IMR-90 (cell line): Measurements from ENCODE around the gene KLC3. TPM values are rescaled to one million over a fixed set of nuclear protein-coding genes. Genes with fewer than 3 reads are reported as not detected.

Experiments
- ATAC-seq: fragments of 200-7000 bp; cut with Tn5 transposase; 2 replicates; pipeline ENCODE4 v1.9.1; 2020; ENCODE audit warnings: low read depth, mild to moderate bottlenecking, moderate library complexity
- BruUV-seq: library from RNA; stranded (reverse); fragments of 400-500 nt; replicated peaks from 2 replicates; lab custom pipeline; 2021; lab: Mats Ljungman, UMichigan
- CTCF ChIA-PET: fragments of 300-600 bp; formaldehyde crosslinking; extraction: SDS; loops from one replicate; lab custom pipeline; 2021; ENCODE audit warnings: antibody characterized with exemption; lab: Yijun Ruan, JAX
- POLR2A ChIA-PET: fragments of 300-600 bp; sonication (Branson Sonifier 250); formaldehyde crosslinking; loops from one replicate; lab custom pipeline; 2022; ENCODE audit warnings: antibody characterized with exemption; ENCODE audit not compliant: unreplicated experiment; lab: Charles Lee
- DNase-seq: peaks from one replicate; pipeline ENCODE4 v3.0.0; 2013
- H2AFZ ChIP-seq: replicated peaks from 2 replicates; pipeline ENCODE3; 2013; ENCODE audit warnings: low read length, mild to moderate bottlenecking; ENCODE audit not compliant: poor library complexity
- H2AK5ac ChIP-seq: 2 replicates; pipeline ENCODE4 v1.6.1; 2013; ENCODE audit warnings: low read depth, low read length, inconsistent platforms
- H2AK9ac ChIP-seq: replicated peaks from 2 replicates; pipeline ENCODE3; 2013; ENCODE audit warnings: mild to moderate bottlenecking, low read depth, low read length, moderate library complexity; ENCODE audit not compliant: poor library complexity
- H2BK120ac ChIP-seq: 2 replicates; pipeline ENCODE4 v1.6.1; 2013; ENCODE audit warnings: low read depth, low read length, inconsistent platforms
- H2BK15ac ChIP-seq: 3 replicates; pipeline ENCODE4 v1.6.1; 2013; ENCODE audit warnings: low read depth, low read length, inconsistent platforms
- H2BK20ac ChIP-seq: 2 replicates; pipeline ENCODE4 v1.6.1; 2013; ENCODE audit warnings: low read depth, mild to moderate bottlenecking, inconsistent platforms, low read length, moderate library complexity
- H2BK5ac ChIP-seq: 2 replicates; pipeline ENCODE4 v1.6.1; 2013; ENCODE audit warnings: mild to moderate bottlenecking, low read depth, low read length, inconsistent platforms; ENCODE audit not compliant: poor library complexity, severe bottlenecking
- H3K14ac ChIP-seq: replicated peaks from 2 replicates; pipeline ENCODE4 v1.6.1; 2013; ENCODE audit warnings: low read depth, low read length, inconsistent platforms
- H3K18ac ChIP-seq: 2 replicates; pipeline ENCODE4 v1.6.1; 2013; ENCODE audit warnings: low read depth, low read length, control low read depth
- H3K23ac ChIP-seq: 2 replicates; pipeline ENCODE4 v1.6.1; 2013; ENCODE audit warnings: low read depth, low read length, inconsistent platforms
- H3K27ac ChIP-seq: 2 replicates; pipeline ENCODE4 v1.5.1; 2013; ENCODE audit warnings: mild to moderate bottlenecking, control low read depth, low read length; ENCODE audit not compliant: insufficient read depth
- H3K27me3 ChIP-seq: 2 replicates; pipeline ENCODE4 v1.6.1; 2013; ENCODE audit warnings: low read length; ENCODE audit not compliant: control insufficient read depth, insufficient read depth
- H3K36me3 ChIP-seq: 2 replicates; pipeline ENCODE4 v1.6.1; 2013; ENCODE audit warnings: low read length, mixed read lengths; ENCODE audit not compliant: control insufficient read depth, insufficient read depth
- H3K4ac ChIP-seq: 2 replicates; pipeline ENCODE4 v1.6.1; 2013; ENCODE audit warnings: low read depth, low read length, inconsistent platforms
- H3K4me1 ChIP-seq: 2 replicates; pipeline ENCODE4 v1.6.1; 2013; ENCODE audit warnings: low read length, mixed read lengths; ENCODE audit not compliant: control insufficient read depth, insufficient read depth
- H3K4me2 ChIP-seq: 2 replicates; pipeline ENCODE4 v1.6.1; 2013; ENCODE audit warnings: low read depth, mild to moderate bottlenecking, control low read depth, low read length, moderate library complexity
- H3K4me3 ChIP-seq: 2 replicates; pipeline ENCODE4 v1.5.1; 2013; ENCODE audit warnings: low read depth, mild to moderate bottlenecking, control low read depth, low read length, moderate library complexity; ENCODE audit not compliant: insufficient read depth
- H3K56ac ChIP-seq: 2 replicates; pipeline ENCODE4 v1.6.1; 2013; ENCODE audit warnings: low read length, inconsistent platforms; ENCODE audit not compliant: insufficient read depth; ENCODE audit errors: extremely low read depth
- H3K79me1 ChIP-seq, 2 experiments: 2 replicates each; pipeline ENCODE4 v1.6.1; 2013; ENCODE audit warnings: low read length in 2 of 2, inconsistent platforms in 1 of 2, low read depth in 1 of 2
- H3K9ac ChIP-seq: 2 replicates; pipeline ENCODE4 v1.6.1; 2013; ENCODE audit warnings: low read depth, low read length, control low read depth
- H3K9me1 ChIP-seq: 2 replicates; pipeline ENCODE4 v1.6.1; 2013; ENCODE audit warnings: low read length, inconsistent platforms; ENCODE audit not compliant: insufficient read depth
- H3K9me3 ChIP-seq: 2 replicates; pipeline ENCODE4 v1.6.1; 2013; ENCODE audit warnings: low read length; ENCODE audit not compliant: control insufficient read depth, insufficient read depth
- H4K20me1 ChIP-seq: 2 replicates; pipeline ENCODE4 v1.6.1; 2013; ENCODE audit warnings: low read length, inconsistent platforms; ENCODE audit not compliant: insufficient read depth
- H4K5ac ChIP-seq: 2 replicates; pipeline ENCODE4 v1.6.1; 2013; ENCODE audit warnings: mild to moderate bottlenecking, low read depth, low read length, control low read depth
- H4K8ac ChIP-seq, 2 experiments: 2 replicates each; pipeline ENCODE4 v1.6.1; 2013; ENCODE audit warnings: low read depth in 2 of 2, low read length in 2 of 2, control low read depth in 1 of 2, inconsistent platforms in 1 of 2
- H4K91ac ChIP-seq: 2 replicates; pipeline ENCODE4 v1.6.1; 2013; ENCODE audit warnings: low read depth, low read length, inconsistent platforms; ENCODE audit not compliant: insufficient read depth
- BHLHE40 ChIP-seq: fragments of 150-350 bp; IDR thresholded peaks from 2 replicates; pipeline ENCODE4 v1.6.1; 2016; ENCODE audit warnings: mild to moderate bottlenecking, low read depth, low read length
- FOS ChIP-seq: fragments of 150-350 bp; IDR thresholded peaks from 2 replicates; pipeline ENCODE4 v1.6.1; 2016; ENCODE audit warnings: low read depth, low read length
- MXI1 ChIP-seq: IDR thresholded peaks from 2 replicates; pipeline ENCODE4 v1.6.1; 2012; ENCODE audit warnings: low read depth, mild to moderate bottlenecking, low read length, moderate library complexity, borderline replicate concordance
- RFX5 ChIP-seq: IDR thresholded peaks from 2 replicates; pipeline ENCODE4 v1.8.0; 2012; ENCODE audit warnings: low read depth, mild to moderate bottlenecking, low read length, moderate library complexity
- whole genome bisulfite sequencing, 2 experiments: methylation state at CpG; one replicate each; pipeline versions ENCODE4 v1.1.5 to v1.1.7; 2013; ENCODE audit warnings: missing lambda C conversion rate in 2 of 2; ENCODE audit not compliant: insufficient read length in 1 of 2; ENCODE audit errors: extremely low coverage in 2 of 2; 5-methylcytosine and 5-hydroxymethylcytosine counted together
- dilution Hi-C: fragments of 300-500 bp; cut with HindIII; formaldehyde crosslinking; loops from one replicate; pipeline ENCODE4 v1.14.3; 2018; ENCODE audit warnings: low sequenced_read_pairs; ENCODE audit not compliant: unreplicated experiment
- in situ Hi-C: fragments of 300-500 bp; cut with MboI; formaldehyde crosslinking; loops from 3 replicates; pipeline ENCODE4 v1.14.3; 2019; ENCODE audit warnings: low sequenced_read_pairs, inconsistent platforms, mixed read lengths
- intact Hi-C: fragments of 100-400 bp; cut with micrococcal nuclease; formaldehyde crosslinking; loops from 2 replicates; pipeline ENCODE4 v1.10.0; 2022
- polyA plus RNA-seq, 3 experiments: library from polyadenylated mRNA; depleted of rRNA; stranded (reverse); fragments of >200 nt; gene quantifications; 2 replicates each; pipeline ENCODE4 v1.2.3, GENCODE V29; 2012; ENCODE audit warnings: low replicate concordance in 1 of 3
- total RNA-seq: library from RNA; depleted of rRNA; stranded (reverse); fragments of >200 nt; gene quantifications from 2 replicates; pipeline ENCODE4 v1.2.3, GENCODE V29; 2012

The KLC3 gene
- total and polyA plus RNA-seq, 2 of the 4 experiments (the other 2 are of a cell fraction): 0.14 to 0.18 TPM

DNA sequence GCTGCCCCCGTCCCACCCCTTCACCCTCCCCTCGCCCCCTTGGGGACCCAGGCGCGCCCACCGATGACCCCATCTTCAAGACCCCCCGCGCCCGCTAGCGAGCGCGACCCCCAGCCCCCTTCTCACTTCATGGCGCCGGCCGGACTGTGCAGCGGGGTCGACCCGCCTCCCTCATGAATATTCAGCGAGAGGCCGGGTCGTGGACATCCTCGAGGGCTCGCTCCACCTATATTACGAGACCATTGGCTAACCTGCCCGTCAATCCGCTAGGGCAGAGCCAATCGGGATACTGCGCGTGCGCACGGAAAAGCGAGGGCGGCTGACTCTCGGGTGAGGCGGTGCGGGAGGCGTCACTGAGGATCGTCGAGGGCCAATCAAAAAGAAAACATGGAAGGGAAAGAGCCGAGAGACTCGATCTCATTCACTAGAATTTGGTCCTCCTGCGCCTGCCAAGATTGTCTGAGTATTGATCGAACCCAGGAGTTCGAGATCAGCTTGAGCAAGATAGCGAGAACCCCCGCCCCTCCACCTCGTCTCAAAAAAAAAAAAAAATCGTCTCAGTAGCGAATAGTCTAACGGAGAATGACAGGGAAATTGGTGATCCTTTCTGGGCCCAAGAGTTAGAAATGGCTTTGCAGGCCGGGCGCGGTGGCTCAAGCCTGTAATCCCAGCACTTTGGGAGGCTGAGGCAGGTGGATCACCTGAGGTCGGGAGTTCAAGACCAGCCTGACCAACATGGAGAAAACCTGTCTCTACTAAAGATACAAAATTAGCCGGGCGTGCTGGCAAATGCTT lies 30.1 kb downstream of the KLC3 start, which contains the start of gene ERCC2:
Gene ERCC2 (minus strand): TSS at position 164 of the 795 bp plus-strand sequence. CDS start 33 bp downstream, at position 131.
- peak within 1 kb of the TSS; percentile 35; the same call in 1 of the 2 replicates for H3K18ac ChIP-seq
- H3K4ac ChIP-seq: peak within 1 kb of the TSS; percentile 70
- H2BK120ac ChIP-seq: peak within 1 kb of the TSS; percentile 59
- peak within 1 kb of the TSS; percentile 79 for H2BK5ac ChIP-seq
- intact Hi-C loops (no loop called here), in situ Hi-C loops (no loop called here), dilution Hi-C loops (no loop called here)
- no peaks in the 10 kb centered on the region for H3K27me3 ChIP-seq
- peak within 1 kb of the TSS; percentile 59 for H3K27ac ChIP-seq
- H2AK5ac ChIP-seq: peak within 1 kb of the TSS; percentile 75
- peaks cover 17 to 29% of the 10 kb centered on the region in 2 experiments for H3K79me1 ChIP-seq
- ChIA-PET POLR2A (no interaction called here), CTCF (no interaction called here)
- H3K9ac ChIP-seq: peak within 1 kb of the TSS; percentile 72
- DNase-seq (peak; percentile 99), ATAC-seq (peak; percentile 98)
- H2AFZ ChIP-seq: peak within 1 kb of the TSS; percentile 91
- peak; percentile 66; the same call in 1 of the 2 replicates for TF ChIP-seq FOS
- TF ChIP-seq RFX5: no peak
- TF ChIP-seq MXI1: no peak
- peak; percentile 38; the same call in 1 of the 2 replicates for TF ChIP-seq BHLHE40
- peaks cover 4% of the 10 kb centered on the region for H3K4me1 ChIP-seq
- H3K56ac ChIP-seq: peak within 1 kb of the TSS; percentile 51
- H2BK20ac ChIP-seq: no peak within 1 kb of the TSS; the same call in 1 of the 2 replicates
- H3K4me2 ChIP-seq: peak within 1 kb of the TSS; percentile 81
- peak within 1 kb of the TSS; percentile 98 for H2AK9ac ChIP-seq
- no peaks in the 10 kb centered on the region for H3K9me3 ChIP-seq
- peak within 1 kb of the TSS; percentile 34; the same call in 1 of the 3 replicates for H2BK15ac ChIP-seq
- H4K20me1 ChIP-seq: no peaks in the 10 kb centered on the region
- peak within 1 kb of the TSS; percentile 37 to 96 for H4K8ac ChIP-seq
- H4K91ac ChIP-seq: peak within 1 kb of the TSS; percentile 67
- peaks cover 13% of the 10 kb centered on the region for H3K9me1 ChIP-seq
- peak within 1 kb of the TSS; percentile 88 for H3K23ac ChIP-seq
- peaks cover 5% of the 10 kb centered on the region; the same call in 1 of the 2 replicates for H3K36me3 ChIP-seq
- 0% methylated on average over 14 of the region's 55 CpGs; no CpG with 5 or more reads in 1 of the 2 experiments for WGBS, 2 experiments
- H3K14ac ChIP-seq: peak within 1 kb of the TSS; percentile 86
- no TSS peak for BruUV-seq
- H4K5ac ChIP-seq: peak within 1 kb of the TSS; percentile 73
- peak within 1 kb of the TSS; percentile 84 for H3K4me3 ChIP-seq
